K562 (cell line): ENCODE data around the gene CENPX. TPM values are rescaled to one million over a fixed set of nuclear protein-coding genes. Genes with fewer than 3 reads are reported as not detected.
A peak's percentile ranks its signal among the peaks of the same experiment; 100 is the strongest.

Source experiments
- ATAC-seq: fragments of 200-7000 bp; cut with Tn5 transposase; 3 replicates; pipeline ENCODE4 v1.9.1; 2020; ENCODE audit warnings: moderate library complexity
- BruUV-seq: library from RNA; stranded (reverse); fragments of 400-500 nt; replicated peaks from 2 replicates; lab custom pipeline; 2021; lab: Mats Ljungman, UMichigan
- CTCF ChIA-PET: fragments of 300-600 bp; formaldehyde crosslinking; extraction: SDS; loops from one replicate; lab custom pipeline; 2021; ENCODE audit warnings: low intra/inter-chr PET ratio; lab: Yijun Ruan, JAX
- POLR2A ChIA-PET: fragments of 300-600, 350-650 bp; sonication (Branson Sonifier 250); formaldehyde crosslinking; extraction: SDS; loops from one replicate; lab custom pipeline; 2021; ENCODE audit warnings: antibody characterized with exemption, inconsistent platforms; lab: Yijun Ruan, JAX
- DNase-seq, 4 experiments: peaks; one replicate each; pipeline versions ENCODE4 v3.0.0 to v3.0.0-alpha.2; 2011 to 2018; ENCODE audit warnings: low spot score in 3 of 4, mixed read lengths in 3 of 4; ENCODE audit errors: extremely low read depth in 1 of 4
- FAIRE-seq: peaks from 2 replicates; lab custom pipeline; 2011; peaks lifted over from hg19 to GRCh38; lab: Jason Lieb, UNC
- H2AFZ ChIP-seq: 2 replicates; pipeline ENCODE4 v1.6.0; 2011; ENCODE audit warnings: low read depth, low read length, control low read depth, inconsistent platforms
- H3K27ac ChIP-seq: fragments of 200-600 bp; 3 replicates; pipeline ENCODE4 v1.8.0; 2011; ENCODE audit warnings: low read depth, mild to moderate bottlenecking, control low read depth, inconsistent platforms, low read length, moderate library complexity, mixed read lengths; ENCODE audit errors: extremely low read depth
- H3K27me3 ChIP-seq, 2 experiments: fragments of 300-600 bp in 1 of 2; 2 replicates in 1 of 2; 3 replicates in 1 of 2; pipeline versions ENCODE4 v1.6.0 to v1.8.0; 2011; ENCODE audit warnings: inconsistent platforms in 2 of 2, low read length in 2 of 2, mild to moderate bottlenecking in 1 of 2, mixed read lengths in 1 of 2, moderate library complexity in 1 of 2; ENCODE audit not compliant: control insufficient read depth in 2 of 2, insufficient read depth in 2 of 2
- H3K36me3 ChIP-seq: fragments of 300-600 bp; 3 replicates; pipeline ENCODE4 v1.8.0; 2011; ENCODE audit warnings: mild to moderate bottlenecking, low read length, inconsistent platforms; ENCODE audit not compliant: control insufficient read depth, insufficient read depth
- H3K4me1 ChIP-seq, 2 experiments: fragments of 200-600 bp in 1 of 2; replicated peaks in 1 of 2; 2 replicates in 1 of 2; 3 replicates in 1 of 2; pipeline versions ENCODE4 v1.5.1 to v1.8.0; 2011; ENCODE audit warnings: inconsistent platforms in 2 of 2, low read length in 2 of 2, mild to moderate bottlenecking in 1 of 2, mixed read lengths in 1 of 2, moderate library complexity in 1 of 2; ENCODE audit not compliant: control insufficient read depth in 2 of 2, insufficient read depth in 2 of 2
- H3K4me2 ChIP-seq: 2 replicates; pipeline ENCODE4 v1.6.1; 2011; ENCODE audit warnings: low read length, control low read depth, inconsistent platforms, mixed read lengths; ENCODE audit not compliant: insufficient read depth
- H3K4me3 ChIP-seq: fragments of 200-600 bp; sonication (generic), shearing (Covaris generic); 2 replicates; pipeline ENCODE4 v1.5.1; 2016; ENCODE audit warnings: control low read depth, inconsistent platforms
- H3K79me2 ChIP-seq: fragments of 200-600 bp; 3 replicates; pipeline ENCODE4 v1.8.0; 2011; ENCODE audit warnings: low read length, inconsistent platforms; ENCODE audit not compliant: control insufficient read depth, insufficient read depth
- H3K9ac ChIP-seq, 2 experiments: 2 replicates each; pipeline versions ENCODE4 v1.6.0 to v1.6.1; 2011; ENCODE audit warnings: low read depth in 2 of 2, low read length in 2 of 2, control low read depth in 1 of 2, inconsistent platforms in 1 of 2, mild to moderate bottlenecking in 1 of 2, mixed read lengths in 1 of 2; ENCODE audit not compliant: insufficient read depth in 1 of 2
- H3K9me1 ChIP-seq: one replicate; pipeline ENCODE4 v1.6.0; 2011; ENCODE audit warnings: inconsistent platforms, mild to moderate bottlenecking, low read length, moderate library complexity; ENCODE audit not compliant: control insufficient read depth, insufficient read depth
- H3K9me3 ChIP-seq: replicated peaks from 2 replicates; pipeline ENCODE4 v1.5.1; 2011; ENCODE audit warnings: low read depth, low read length, inconsistent platforms; ENCODE audit not compliant: control insufficient read depth, insufficient read depth
- H4K20me1 ChIP-seq: replicated peaks from 2 replicates; pipeline ENCODE4 v1.6.1; 2011; ENCODE audit warnings: low read length, inconsistent platforms, mixed read lengths; ENCODE audit not compliant: control insufficient read depth, insufficient read depth
- IRF1 ChIP-seq: sonication (generic); formaldehyde crosslinking; IDR thresholded peaks from 2 replicates; pipeline ENCODE4 v1.8.0; 2022; ENCODE audit warnings: missing genetic modification reagents, mild to moderate bottlenecking, borderline replicate concordance
- NFXL1 ChIP-seq: fragments of 450-650 bp; formaldehyde crosslinking; IDR thresholded peaks from 2 replicates; pipeline ENCODE4 v1.4.0; 2021; ENCODE audit warnings: mild to moderate bottlenecking
- POLR2G ChIP-seq: fragments of 200-400 bp; formaldehyde crosslinking; IDR thresholded peaks from 2 replicates; pipeline ENCODE4 v1.6.1; 2017; ENCODE audit warnings: low read depth, mild to moderate bottlenecking, antibody characterized with exemption, low read length, moderate library complexity
- SMAD1 ChIP-seq: fragments of 150-350 bp; IDR thresholded peaks from 2 replicates; pipeline ENCODE4 v1.6.1; 2014; ENCODE audit warnings: low read length, low read depth; ENCODE audit not compliant: partially characterized antibody
- SUPT5H ChIP-seq: fragments of 450-650 bp; IDR thresholded peaks from 2 replicates; pipeline ENCODE4 v1.6.1; 2016
- WGBS: fragments of 100-300 bp; shearing (Covaris generic); methylation state at CpG from one replicate; pipeline ENCODE4 v1.1.6; 2016; ENCODE audit warnings: low coverage, mixed read lengths; ENCODE audit not compliant: insufficient coverage; ENCODE audit errors: missing lambda C conversion rate; 5-methylcytosine and 5-hydroxymethylcytosine counted together
- in situ Hi-C: fragments of 300-500 bp; cut with MboI; formaldehyde crosslinking; loops from 4 replicates; pipeline ENCODE4 v1.15.0; 2018; ENCODE audit warnings: inconsistent platforms, mixed read lengths
- intact Hi-C: fragments of 100-400 bp; cut with micrococcal nuclease; formaldehyde crosslinking; loops from 2 replicates; pipeline ENCODE4 v1.14.2; 2022
- polyA plus RNA-seq, 8 experiments: library from polyadenylated mRNA; depleted of rRNA in 4 of 8; stranded (reverse) in 5 of 8; unstranded in 3 of 8; fragments of >200 nt; fragmentation: Nextera tagmentation in 2 of 8; fragmentation: Illumina TruSeq in 1 of 8; extraction: Ambion mirVana in 2 of 8; extraction: Trizol in 1 of 8; gene quantifications; 2 replicates each; pipeline versions ENCODE4 v1.2.1 to v1.2.3, GENCODE V29; 2011 to 2014; ENCODE audit warnings: inconsistent platforms in 1 of 8, missing spikeins in 1 of 8
- total RNA-seq, 7 experiments: library from RNA; depleted of rRNA in 6 of 7; stranded (reverse); fragments of >200 nt in 6 of 7; fragmentation: Illumina TruSeq in 2 of 7; extraction: Trizol in 2 of 7; gene quantifications; 2 replicates each; pipeline versions ENCODE4 v1.2.1 to v1.2.3, GENCODE V29; 2011 to 2021; ENCODE audit warnings: low replicate concordance in 1 of 7

Gene CENPX
- total and polyA plus RNA-seq, 9 of the 15 experiments (the other 6 are each of a cell fraction or from before 2014, with no cell fraction given): 32.7 to 352 (median 127) TPM

- Histone ChIP-seq H3K27me3 (no peaks in the 10 kb centered on the region), H3K27ac (no peak overlapping the region), H3K4me2 (no peak overlapping the region), H3K79me2 (peaks cover 27% of the 10 kb centered on the region), H3K36me3 (peaks cover 78% of the 10 kb centered on the region; the same call in 2 of the 3 replicates), H3K9me3 (no peaks in the 10 kb centered on the region), H3K4me1 (peaks cover 6 to 87% of the 10 kb centered on the region in 2 experiments; a peak in 3 of 5 replicates), H4K20me1 (peaks cover 11% of the 10 kb centered on the region), H2AFZ (no peak overlapping the region), H3K4me3 (no peak overlapping the region), H3K9ac (peak overlapping the region in 1 of 2 experiments; percentile 68; a peak in 2 of 4 replicates), H3K9me1 (no peaks in the 10 kb centered on the region)
- CTCF ChIA-PET: no interaction called here
- DNase-seq (no peak), FAIRE-seq (no peak), ATAC-seq (no peak)
- POLR2A ChIA-PET: interaction anchor here (0.7 to 1.7 kb wide), 3 partner anchors 12 to 27 kb away, joined by 3 to 9 read pairs (median 6); no protein-coding TSS in a partner anchor
- intact Hi-C loops (no loop called here), in situ Hi-C loops (no loop called here)
- BruUV-seq: no TSS peak
- TF ChIP-seq NFXL1 (CRISPR knock-in tag): no peak
- no peak for TF ChIP-seq IRF1
- TF ChIP-seq SUPT5H: 0 out of 2 replicates have a peak, but pooled peaks have one; percentile 23
- TF ChIP-seq POLR2G: peak; percentile 53; the same call in 1 of the 2 replicates
- no peak for TF ChIP-seq SMAD1
- 95% methylated on average over 13 of the region's 26 CpGs for WGBS
Measured at GRCh38 chr17:82055023-82055964, 32.6 kb upstream of the CENPX start.
